ENCODE results near the gene FAU.

FAU gene

GRCh38 chr11:65118097-65118837, 3.7 kb downstream of the FAU start:
- TF ChIP-seq, protein P1, sequence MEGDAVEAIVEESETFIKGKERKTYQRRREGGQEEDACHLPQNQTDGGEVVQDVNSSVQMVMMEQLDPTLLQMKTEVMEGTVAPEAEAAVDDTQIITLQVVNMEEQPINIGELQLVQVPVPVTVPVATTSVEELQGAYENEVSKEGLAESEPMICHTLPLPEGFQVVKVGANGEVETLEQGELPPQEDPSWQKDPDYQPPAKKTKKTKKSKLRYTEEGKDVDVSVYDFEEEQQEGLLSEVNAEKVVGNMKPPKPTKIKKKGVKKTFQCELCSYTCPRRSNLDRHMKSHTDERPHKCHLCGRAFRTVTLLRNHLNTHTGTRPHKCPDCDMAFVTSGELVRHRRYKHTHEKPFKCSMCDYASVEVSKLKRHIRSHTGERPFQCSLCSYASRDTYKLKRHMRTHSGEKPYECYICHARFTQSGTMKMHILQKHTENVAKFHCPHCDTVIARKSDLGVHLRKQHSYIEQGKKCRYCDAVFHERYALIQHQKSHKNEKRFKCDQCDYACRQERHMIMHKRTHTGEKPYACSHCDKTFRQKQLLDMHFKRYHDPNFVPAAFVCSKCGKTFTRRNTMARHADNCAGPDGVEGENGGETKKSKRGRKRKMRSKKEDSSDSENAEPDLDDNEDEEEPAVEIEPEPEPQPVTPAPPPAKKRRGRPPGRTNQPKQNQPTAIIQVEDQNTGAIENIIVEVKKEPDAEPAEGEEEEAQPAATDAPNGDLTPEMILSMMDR (IDR thresholded peaks at IDR 0.05; ENCODE audit: low read length, missing control alignments): no peak
- no peak overlapping the region for H3K4me3 ChIP-seq (replicated peaks; ENCODE audit: low read depth, low read length)
- no peak for DNase-seq (ENCODE audit: low read depth)

- TF ChIP-seq, protein P1 (IDR thresholded peaks at IDR 0.05; ENCODE audit: low read length, missing control alignments): peak; percentile 84
- peak; percentile 99 for DNase-seq (ENCODE audit: low read depth)
- peak within 1 kb of the TSS; percentile 86 for H3K4me3 ChIP-seq (replicated peaks; ENCODE audit: low read depth, low read length)
Observed at GRCh38 chr11:65117206-65118096, 4.5 kb downstream of the FAU start, which contains the start of gene ZNHIT2. Gene ZNHIT2, minus strand, starts transcription at chr11:65117701. Its CDS starts 48 bp downstream, at chr11:65117653.

- TF ChIP-seq, protein P1 (IDR thresholded peaks at IDR 0.05; ENCODE audit: low read length, missing control alignments): no peak
- peak; percentile 45 for DNase-seq (ENCODE audit: low read depth)
- H3K4me3 ChIP-seq (replicated peaks; ENCODE audit: low read depth, low read length): peak overlapping the region; percentile 86
Observed at GRCh38 chr11:65116370-65117205, 5.3 kb downstream of the FAU start.

- TF ChIP-seq, protein P1 (IDR thresholded peaks at IDR 0.05; ENCODE audit: low read length, missing control alignments): no peak
- no peak overlapping the region for H3K4me3 ChIP-seq (replicated peaks; ENCODE audit: low read depth, low read length)
Observed at GRCh38 chr11:65115361-65116082, 6.4 kb downstream of the FAU start.

DNA sequence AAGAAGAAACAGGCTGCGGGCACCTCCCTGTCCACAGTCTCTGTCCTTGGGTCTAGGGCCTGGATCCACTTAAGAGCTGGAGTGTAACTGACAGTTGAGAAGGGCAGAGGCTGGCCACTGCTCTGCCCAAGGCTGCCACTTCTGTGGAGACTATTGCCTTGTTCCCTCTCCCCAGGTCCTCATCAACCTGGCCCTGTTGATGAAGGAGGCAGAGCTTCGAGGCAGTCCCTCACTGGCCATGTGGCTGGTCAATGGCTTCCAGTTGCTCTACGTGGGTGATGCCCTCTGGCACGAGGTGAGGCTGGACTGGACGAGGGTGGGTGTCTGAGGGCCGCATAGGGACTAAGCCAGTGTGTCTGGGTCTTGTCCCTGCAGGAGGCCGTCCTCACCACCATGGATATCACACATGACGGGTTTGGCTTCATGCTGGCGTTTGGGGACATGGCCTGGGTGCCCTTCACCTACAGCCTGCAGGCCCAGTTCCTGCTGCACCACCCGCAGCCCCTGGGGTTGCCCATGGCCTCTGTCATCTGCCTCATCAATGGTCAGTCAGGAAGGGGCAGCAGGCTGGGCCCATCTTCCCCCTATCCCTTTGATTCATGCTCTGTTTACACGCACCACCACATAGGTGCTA, 7.3 kb downstream of the FAU start:
- no peak for DNase-seq (ENCODE audit: low read depth)
- TF ChIP-seq, protein P1 (IDR thresholded peaks at IDR 0.05; ENCODE audit: low read length, missing control alignments): no peak
- no peak overlapping the region for H3K4me3 ChIP-seq (replicated peaks; ENCODE audit: low read depth, low read length)

More at GRCh38 chr11:65115361-65116082, 6.4 kb downstream of the FAU start:
- no peak for DNase-seq (ENCODE audit: low read depth)

All from fibroblast of pulmonary artery (primary cell).